CD4-positive, alpha-beta memory T cell (primary cell): ENCODE results near the gene XAF1. TPM values are rescaled to one million over a fixed set of nuclear protein-coding genes. Genes with fewer than 3 reads are reported as not detected.

Experiments
- CTCF ChIA-PET: fragments of 350-600 bp; sonication (Branson Sonifier 250); formaldehyde crosslinking; loops from one replicate; lab custom pipeline; 2021; ENCODE audit warnings: inconsistent platforms; ENCODE audit not compliant: partially characterized antibody; lab: Charles Lee
- POLR2A ChIA-PET: fragments of 350-600 bp; sonication (Branson Sonifier 250); formaldehyde crosslinking; loops from one replicate; lab custom pipeline; 2021; ENCODE audit not compliant: partially characterized antibody; lab: Charles Lee
- DNase-seq, 5 donors: peaks; one replicate each; pipeline versions ENCODE4 v3.0.0 to v3.0.0-alpha.2; 2020 to 2022; ENCODE audit warnings: mixed read lengths in 1 of 5
- H3K27ac ChIP-seq: one replicate; pipeline ENCODE4 v1.7.0; 2013; ENCODE audit warnings: low read depth, low read length
- H3K27me3 ChIP-seq: 2 replicates; pipeline ENCODE4 v1.7.0; 2013; ENCODE audit warnings: mild to moderate bottlenecking, low read length, moderate library complexity; ENCODE audit not compliant: insufficient read depth
- H3K36me3 ChIP-seq: 2 replicates; pipeline ENCODE4 v1.7.0; 2013; ENCODE audit warnings: mild to moderate bottlenecking, low read length, moderate library complexity; ENCODE audit not compliant: insufficient read depth
- H3K4me1 ChIP-seq: 2 replicates; pipeline ENCODE4 v1.7.0; 2013; ENCODE audit warnings: mild to moderate bottlenecking, low read length, moderate library complexity; ENCODE audit not compliant: insufficient read depth
- H3K4me3 ChIP-seq, 2 donors: one replicate each; pipeline ENCODE4 v1.7.0; 2013; ENCODE audit warnings: low read length in 2 of 2, mild to moderate bottlenecking in 1 of 2
- H3K9me3 ChIP-seq, 2 donors: one replicate each; pipeline ENCODE4 v1.7.0; 2013; ENCODE audit warnings: low read length in 2 of 2, control low read depth in 1 of 2; ENCODE audit not compliant: control insufficient read depth in 1 of 2
- H3K27ac Mint-ChIP-seq, 7 donors: one replicate each; pipeline ENCODE4 v1.8.0; 2020 to 2021; ENCODE audit warnings: mixed read lengths in 7 of 7, mild to moderate bottlenecking in 6 of 7, inconsistent platforms in 3 of 7, moderate library complexity in 3 of 7
- H3K27me3 Mint-ChIP-seq, 2 donors: one replicate each; pipeline ENCODE4 v1.8.0; 2020 to 2021; ENCODE audit warnings: mixed read lengths in 2 of 2
- H3K36me3 Mint-ChIP-seq, 2 donors: one replicate each; pipeline ENCODE4 v1.8.0; 2020 to 2021; ENCODE audit warnings: mixed read lengths in 2 of 2, inconsistent platforms in 1 of 2, mild to moderate bottlenecking in 1 of 2
- H3K4me1 Mint-ChIP-seq, 4 donors: one replicate each; pipeline ENCODE4 v1.8.0; 2020 to 2021; ENCODE audit warnings: mixed read lengths in 4 of 4, mild to moderate bottlenecking in 1 of 4
- H3K4me3 Mint-ChIP-seq, 8 donors: one replicate each; pipeline ENCODE4 v1.8.0; 2020 to 2021; ENCODE audit warnings: mixed read lengths in 8 of 8, mild to moderate bottlenecking in 7 of 8, moderate library complexity in 6 of 8, inconsistent platforms in 3 of 8
- H3K9me3 Mint-ChIP-seq, 8 donors: one replicate each; pipeline ENCODE4 v1.8.0; 2020 to 2021; ENCODE audit warnings: mixed read lengths in 8 of 8, mild to moderate bottlenecking in 5 of 8, inconsistent platforms in 3 of 8, moderate library complexity in 1 of 8
- intact Hi-C: fragments of 100-400 bp; cut with micrococcal nuclease; formaldehyde crosslinking; loops from one replicate; pipeline ENCODE4 v1.15.1; 2023
- polyA plus RNA-seq, 2 donors: library from polyadenylated mRNA; unstranded; fragments of 300-500 nt; fragmentation: Illumina TruSeq; gene quantifications; one replicate each; pipeline ENCODE4 v1.2.3, GENCODE V29; 2021
- total RNA-seq, 2 experiments: library from RNA; stranded (reverse); gene quantifications; one replicate each; pipeline ENCODE4 v1.2.3, GENCODE V29; 2021

XAF1 gene
- total and polyA plus RNA-seq, 4 experiments from 2014 or later, result 8.0 to 99.3 (median 67.5) TPM

DNA sequence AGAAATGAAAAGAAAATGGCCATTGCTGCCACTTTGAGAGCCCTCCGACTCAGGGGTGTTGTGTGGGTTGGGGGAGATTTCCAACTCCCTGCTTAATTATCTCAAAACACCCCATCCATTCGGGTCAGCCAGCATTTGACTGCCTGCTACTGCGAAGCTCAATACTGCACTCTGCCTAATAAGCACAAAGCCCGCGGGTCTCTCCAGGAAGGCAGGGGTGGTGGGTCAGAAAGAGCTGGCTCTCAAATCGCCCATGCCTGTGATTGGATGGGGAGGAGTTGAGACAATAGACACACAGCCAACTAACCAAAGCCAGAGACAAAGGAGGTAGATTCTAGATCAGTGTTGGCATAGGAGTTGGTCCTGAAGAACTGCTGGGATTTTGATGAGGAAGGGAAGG, 2.3 kb upstream of the XAF1 start:
- ChIA-PET CTCF (no interaction called here), POLR2A (no interaction called here)
- H3K27me3 ChIP-seq, result no peaks in the 10 kb centered on the region
- peaks cover 0 to 3% (median 0%) of the 10 kb centered on the region in 8 donors for H3K9me3 Mint-ChIP-seq
- H3K4me1 Mint-ChIP-seq, result peaks cover 35 to 61% (median 51%) of the 10 kb centered on the region in 4 donors
- intact Hi-C loops, result loop anchor here (10.0 kb wide), 1 partner anchor 109 kb away; the partner anchor contains the start of genes KIAA0753 and TXNDC17
- no peaks in the 10 kb centered on the region for H3K27me3 Mint-ChIP-seq
- peaks cover 15 to 21% of the 10 kb centered on the region in 2 donors for H3K36me3 Mint-ChIP-seq
- peak in 1 of 5 donors; percentile 32 for DNase-seq
- H3K9me3 ChIP-seq, result no peaks in the 10 kb centered on the region
- H3K36me3 ChIP-seq, result no peaks in the 10 kb centered on the region
- peak overlapping the region in 7 of 8 donors; percentile 14 to 75 (median 63) for H3K4me3 Mint-ChIP-seq
- peak overlapping the region in 6 of 7 donors; percentile 71 to 95 (median 88) for H3K27ac Mint-ChIP-seq
- H3K27ac ChIP-seq, result peak overlapping the region; percentile 24
- H3K4me1 ChIP-seq, result peaks cover 47% of the 10 kb centered on the region
- no peak overlapping the region for H3K4me3 ChIP-seq

DNA sequence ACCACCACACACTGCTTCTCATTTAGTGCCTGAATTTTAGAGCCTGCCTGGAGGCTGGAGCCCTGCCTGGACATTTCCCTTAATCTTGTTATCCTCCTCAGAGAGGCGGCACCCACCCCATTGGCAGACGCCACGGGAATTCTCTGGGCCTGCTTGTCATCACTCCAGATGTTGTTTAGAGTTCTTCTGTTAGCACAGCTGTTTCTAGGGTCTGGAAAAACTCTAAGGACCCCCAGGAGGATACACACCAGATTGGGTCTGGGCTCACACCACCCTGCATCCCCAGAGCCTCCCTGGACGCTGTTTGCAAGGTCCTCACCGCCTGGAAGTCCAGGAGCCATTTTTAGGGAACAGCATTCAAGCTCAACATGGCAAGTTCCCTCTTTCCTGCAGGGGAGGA, 565 bp upstream of the XAF1 start:
- peaks cover 0 to 3% (median 0%) of the 10 kb centered on the region in 8 donors for H3K9me3 Mint-ChIP-seq
- ChIA-PET POLR2A (interaction anchor here (0.6 to 1.7 kb wide), 4 partner anchors 40 to 281 kb away, joined by 3 to 7 read pairs (median 3); partner anchors contain the start of genes KIAA0753, RNASEK and SLC16A13), CTCF (no interaction called here)
- Histone ChIP-seq H3K9me3 (no peaks in the 10 kb centered on the region), H3K27me3 (no peaks in the 10 kb centered on the region), H3K4me1 (peaks cover 50% of the 10 kb centered on the region), H3K27ac (peak overlapping the region; percentile 64), H3K36me3 (peaks cover 14% of the 10 kb centered on the region), H3K4me3 (peak overlapping the region; percentile 68 to 77)
- no peaks in the 10 kb centered on the region for H3K27me3 Mint-ChIP-seq
- intact Hi-C loops, result loop anchor here (10.0 kb wide), 1 partner anchor 110 kb away; the partner anchor contains the start of genes KIAA0753 and TXNDC17
- peak overlapping the region; percentile 77 to 99 (median 96) for H3K27ac Mint-ChIP-seq
- no peak for DNase-seq
- peak overlapping the region; percentile 95 to 100 (median 98) for H3K4me3 Mint-ChIP-seq
- H3K36me3 Mint-ChIP-seq, result peaks cover 30 to 31% of the 10 kb centered on the region in 2 donors
- peaks cover 37 to 63% (median 52%) of the 10 kb centered on the region in 4 donors for H3K4me1 Mint-ChIP-seq

- ChIA-PET POLR2A (interaction anchor here (1.0 to 1.7 kb wide), 3 partner anchors 99 to 280 kb away, joined by 3 to 7 read pairs (median 3); partner anchors contain the start of genes KIAA0753 and SLC16A13), CTCF (interaction anchor here (1.4 to 2.6 kb wide), 3 partner anchors 87 to 106 kb away, joined by 5 to 6 read pairs (median 6); partner anchors contain the start of gene MED31)
- intact Hi-C loops, result loop anchor here (10.0 kb wide), 1 partner anchor 112 kb away; the partner anchor contains the start of genes KIAA0753 and TXNDC17
- no peak for DNase-seq
- Histone ChIP-seq H3K4me1 (peaks cover 50% of the 10 kb centered on the region), H3K9me3 (no peaks in the 10 kb centered on the region), H3K36me3 (peaks cover 24% of the 10 kb centered on the region), H3K27ac (peak overlapping the region; percentile 64), H3K4me3 (peak overlapping the region; percentile 68 to 77), H3K27me3 (no peaks in the 10 kb centered on the region)
- H3K4me3 Mint-ChIP-seq, result peak overlapping the region; percentile 95 to 100 (median 98)
- peaks cover 0 to 3% (median 0%) of the 10 kb centered on the region in 8 donors for H3K9me3 Mint-ChIP-seq
- H3K27me3 Mint-ChIP-seq, result no peaks in the 10 kb centered on the region
- H3K4me1 Mint-ChIP-seq, result peaks cover 39 to 70% (median 53%) of the 10 kb centered on the region in 4 donors
- H3K36me3 Mint-ChIP-seq, result peaks cover 42% of the 10 kb centered on the region in 2 donors
- peak overlapping the region; percentile 77 to 99 (median 96) for H3K27ac Mint-ChIP-seq
Measured at GRCh38 chr17:6756425-6757031, 682 bp downstream of the XAF1 start.

DNA sequence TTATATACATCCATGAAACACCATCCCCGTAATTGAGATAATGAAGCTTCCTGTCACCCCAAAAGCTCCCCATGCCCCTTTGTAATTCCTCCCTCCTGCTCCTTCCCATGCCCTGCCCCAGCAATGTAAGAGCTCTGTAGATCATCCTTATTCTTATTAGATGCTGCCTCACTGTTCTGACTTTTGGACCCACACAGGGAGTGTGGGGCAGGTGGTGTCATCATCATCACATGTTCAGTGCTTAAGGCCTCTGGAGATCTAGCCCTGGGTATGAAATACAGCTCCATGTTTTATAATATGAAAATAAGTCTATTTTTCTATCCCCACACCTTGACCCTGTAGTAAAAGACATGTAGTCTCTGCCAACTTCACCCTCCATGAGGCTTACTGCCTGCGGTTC, 1.9 kb downstream of the XAF1 start:
- Histone ChIP-seq H3K4me1 (peaks cover 45% of the 10 kb centered on the region), H3K9me3 (no peaks in the 10 kb centered on the region), H3K36me3 (peaks cover 36% of the 10 kb centered on the region), H3K27me3 (no peaks in the 10 kb centered on the region), H3K4me3 (no peak overlapping the region), H3K27ac (no peak overlapping the region)
- CTCF ChIA-PET, result interaction anchor here (1.4 to 2.6 kb wide), 3 partner anchors 86 to 107 kb away, joined by 5 to 6 read pairs (median 6); partner anchors contain the start of gene MED31
- intact Hi-C loops, result loop anchor here (10.0 kb wide), 1 partner anchor 113 kb away; the partner anchor contains the start of genes KIAA0753 and TXNDC17
- POLR2A ChIA-PET, result interaction anchor here (0.6 kb wide), 1 partner anchor 33 kb away, joined by 3 read pairs; no protein-coding TSS in a partner anchor
- H3K27ac Mint-ChIP-seq, result peak overlapping the region; percentile 35 to 91 (median 74)
- no peaks in the 10 kb centered on the region for H3K27me3 Mint-ChIP-seq
- no peak for DNase-seq
- H3K36me3 Mint-ChIP-seq, result peaks cover 54% of the 10 kb centered on the region in 2 donors
- H3K4me1 Mint-ChIP-seq, result peaks cover 36 to 69% (median 45%) of the 10 kb centered on the region in 4 donors
- peak overlapping the region; percentile 31 to 99 (median 75) for H3K4me3 Mint-ChIP-seq
- H3K9me3 Mint-ChIP-seq, result peaks cover 0 to 3% (median 0%) of the 10 kb centered on the region in 8 donors

DNA sequence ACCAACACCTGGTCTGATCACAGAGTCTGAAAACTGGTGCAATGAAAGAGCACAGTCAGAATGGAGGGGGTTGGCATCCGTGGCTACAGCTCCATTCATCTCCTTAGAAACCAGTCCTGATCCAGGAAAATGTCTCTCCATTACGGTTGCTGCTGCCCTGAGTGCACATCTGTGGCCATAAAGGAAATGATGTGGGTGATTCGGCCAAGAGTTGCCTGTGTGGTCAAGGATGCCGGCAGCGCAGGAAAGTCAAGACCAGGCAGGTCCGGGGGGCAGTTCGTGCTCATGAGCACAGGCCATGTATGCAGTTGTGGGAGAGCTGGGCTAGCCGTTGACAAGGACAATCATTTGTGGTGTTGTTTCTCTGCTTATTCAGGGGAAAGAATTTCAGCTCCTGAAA, 5.9 kb downstream of the XAF1 start:
- Histone ChIP-seq H3K36me3 (peaks cover 73% of the 10 kb centered on the region), H3K9me3 (no peaks in the 10 kb centered on the region), H3K27ac (no peak overlapping the region), H3K4me3 (no peak overlapping the region), H3K27me3 (no peaks in the 10 kb centered on the region), H3K4me1 (peaks cover 19% of the 10 kb centered on the region)
- peaks cover 2 to 14% (median 14%) of the 10 kb centered on the region in 8 donors for H3K9me3 Mint-ChIP-seq
- DNase-seq, result no peak
- H3K27ac Mint-ChIP-seq, result no peak overlapping the region
- no peak overlapping the region for H3K4me3 Mint-ChIP-seq
- H3K27me3 Mint-ChIP-seq, result no peaks in the 10 kb centered on the region
- intact Hi-C loops, result no loop called here
- POLR2A ChIA-PET, result no interaction called here
- peaks cover 86 to 95% of the 10 kb centered on the region in 2 donors for H3K36me3 Mint-ChIP-seq
- CTCF ChIA-PET, result no interaction called here
- H3K4me1 Mint-ChIP-seq, result peaks cover 16 to 36% (median 22%) of the 10 kb centered on the region in 4 donors

GRCh38 chr17:6768447-6768846, 12.6 kb downstream of the XAF1 start:
- H3K9me3 ChIP-seq, result peaks cover 0 to 9% of the 10 kb centered on the region in 2 donors
- no peak overlapping the region for H3K27ac Mint-ChIP-seq
- H3K27me3 Mint-ChIP-seq, result no peaks in the 10 kb centered on the region
- H3K27me3 ChIP-seq, result no peaks in the 10 kb centered on the region
- H3K9me3 Mint-ChIP-seq, result peaks cover 2 to 71% (median 63%) of the 10 kb centered on the region in 8 donors
- POLR2A ChIA-PET, result no interaction called here
- intact Hi-C loops, result no loop called here
- peak overlapping the region in 2 of 8 donors; percentile 3 to 22 for H3K4me3 Mint-ChIP-seq
- H3K27ac ChIP-seq, result no peak overlapping the region
- no peak for DNase-seq
- peaks cover 0 to 8% (median 3%) of the 10 kb centered on the region in 4 donors for H3K4me1 Mint-ChIP-seq
- no peaks in the 10 kb centered on the region for H3K4me1 ChIP-seq
- peaks cover 82% of the 10 kb centered on the region for H3K36me3 ChIP-seq
- H3K4me3 ChIP-seq, result no peak overlapping the region
- CTCF ChIA-PET, result no interaction called here
- peaks cover 94 to 99% of the 10 kb centered on the region in 2 donors for H3K36me3 Mint-ChIP-seq

GRCh38 chr17:6772016-6772415, 16.2 kb downstream of the XAF1 start:
- no peak for DNase-seq
- peaks cover 52% of the 10 kb centered on the region for H3K36me3 ChIP-seq
- no peak overlapping the region for H3K27ac Mint-ChIP-seq
- H3K27me3 Mint-ChIP-seq, result peaks cover 0 to 6% of the 10 kb centered on the region in 2 donors
- H3K9me3 Mint-ChIP-seq, result peaks cover 0 to 82% (median 76%) of the 10 kb centered on the region in 8 donors
- H3K27me3 ChIP-seq, result no peaks in the 10 kb centered on the region
- H3K4me3 ChIP-seq, result no peak overlapping the region
- intact Hi-C loops, result no loop called here
- peaks cover 0 to 5% (median 5%) of the 10 kb centered on the region in 4 donors for H3K4me1 Mint-ChIP-seq
- ChIA-PET CTCF (no interaction called here), POLR2A (no interaction called here)
- no peak overlapping the region for H3K4me3 Mint-ChIP-seq
- H3K4me1 ChIP-seq, result no peaks in the 10 kb centered on the region
- peaks cover 75 to 80% of the 10 kb centered on the region in 2 donors for H3K36me3 Mint-ChIP-seq
- H3K9me3 ChIP-seq, result peaks cover 0 to 24% of the 10 kb centered on the region in 2 donors
- H3K27ac ChIP-seq, result no peak overlapping the region
